ENCODE measurements around the gene EIF5.

Gene EIF5

DNA sequence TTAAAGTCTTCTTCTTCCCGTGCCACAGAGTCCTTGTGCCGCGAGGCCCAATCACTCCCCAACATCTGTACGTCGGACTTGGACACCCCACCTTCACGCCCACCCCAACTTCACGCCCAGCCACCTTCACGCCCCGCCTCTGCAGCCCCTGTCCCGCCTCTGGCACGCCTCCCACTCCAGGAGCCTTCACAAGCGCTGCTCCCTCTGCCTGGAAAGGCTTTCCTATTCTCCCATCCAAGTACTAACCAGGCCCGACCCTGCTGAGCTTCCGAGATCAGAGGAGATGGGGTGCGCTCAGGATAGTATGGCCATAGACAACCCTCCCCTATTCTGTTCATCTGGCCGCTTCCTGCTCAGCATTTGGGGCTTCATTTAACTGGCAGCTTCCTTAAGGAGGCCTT lies 17.3 kb upstream of the EIF5 start:
- no peak overlapping the region for H3K4me3 ChIP-seq
- H3K27ac ChIP-seq: no peak overlapping the region
- TF ChIP-seq, protein P1, sequence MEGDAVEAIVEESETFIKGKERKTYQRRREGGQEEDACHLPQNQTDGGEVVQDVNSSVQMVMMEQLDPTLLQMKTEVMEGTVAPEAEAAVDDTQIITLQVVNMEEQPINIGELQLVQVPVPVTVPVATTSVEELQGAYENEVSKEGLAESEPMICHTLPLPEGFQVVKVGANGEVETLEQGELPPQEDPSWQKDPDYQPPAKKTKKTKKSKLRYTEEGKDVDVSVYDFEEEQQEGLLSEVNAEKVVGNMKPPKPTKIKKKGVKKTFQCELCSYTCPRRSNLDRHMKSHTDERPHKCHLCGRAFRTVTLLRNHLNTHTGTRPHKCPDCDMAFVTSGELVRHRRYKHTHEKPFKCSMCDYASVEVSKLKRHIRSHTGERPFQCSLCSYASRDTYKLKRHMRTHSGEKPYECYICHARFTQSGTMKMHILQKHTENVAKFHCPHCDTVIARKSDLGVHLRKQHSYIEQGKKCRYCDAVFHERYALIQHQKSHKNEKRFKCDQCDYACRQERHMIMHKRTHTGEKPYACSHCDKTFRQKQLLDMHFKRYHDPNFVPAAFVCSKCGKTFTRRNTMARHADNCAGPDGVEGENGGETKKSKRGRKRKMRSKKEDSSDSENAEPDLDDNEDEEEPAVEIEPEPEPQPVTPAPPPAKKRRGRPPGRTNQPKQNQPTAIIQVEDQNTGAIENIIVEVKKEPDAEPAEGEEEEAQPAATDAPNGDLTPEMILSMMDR (IDR thresholded peaks at IDR 0.05): no peak
- no peak for DNase-seq (ENCODE audit: low spot score)

DNA sequence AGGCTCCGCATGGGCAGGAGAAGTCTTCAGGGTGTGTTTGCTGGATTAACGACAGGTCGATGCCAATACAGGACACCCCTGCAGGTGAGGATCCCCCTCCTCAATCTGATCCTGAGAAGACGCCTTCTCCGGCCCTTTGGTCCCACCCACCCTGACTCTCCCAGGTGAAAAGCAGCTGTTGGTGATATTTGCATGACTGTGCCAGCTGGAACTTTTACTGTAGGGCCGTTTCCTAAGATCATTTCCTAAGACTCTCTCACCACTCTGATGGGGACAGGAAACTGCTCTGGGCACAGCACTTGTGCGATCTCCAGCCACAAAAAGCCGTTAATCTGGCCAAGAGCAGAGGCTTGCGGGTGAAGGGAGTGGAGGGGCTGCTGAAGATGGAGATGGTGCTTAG lies 16.8 kb upstream of the EIF5 start:
- TF ChIP-seq, protein P1 (IDR thresholded peaks at IDR 0.05): no peak
- DNase-seq (ENCODE audit: low spot score): no peak
- H3K27ac ChIP-seq: no peak overlapping the region
- no peak overlapping the region for H3K4me3 ChIP-seq

DNA sequence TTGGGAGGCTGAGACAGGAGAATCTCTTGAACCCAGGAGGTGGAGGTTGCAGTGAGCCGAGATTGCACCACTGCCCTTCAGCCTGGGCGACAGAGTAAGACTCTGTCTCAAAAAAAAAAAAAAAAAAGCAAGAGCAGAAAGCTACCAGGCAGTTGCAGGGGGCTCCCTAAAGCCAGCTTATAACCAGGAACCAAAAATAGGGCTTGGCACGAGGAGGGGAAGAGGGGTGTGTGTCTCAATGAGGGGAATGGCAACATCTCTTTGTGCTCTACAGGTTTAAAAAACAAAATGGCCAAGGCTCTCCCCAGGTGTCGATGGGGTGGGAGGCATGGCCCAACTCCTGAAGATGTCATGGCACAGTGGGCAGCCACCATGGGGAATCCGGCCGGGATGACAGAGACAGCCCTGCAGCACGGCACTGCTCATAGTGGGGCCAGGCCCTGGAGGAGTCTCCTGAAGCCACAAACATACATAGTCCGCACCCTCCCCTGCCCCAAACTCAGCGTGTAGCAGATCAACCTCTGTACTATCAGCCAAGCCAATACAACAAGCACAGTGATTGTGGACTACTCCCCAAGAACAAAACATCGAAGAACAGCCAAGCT lies 16.0 kb upstream of the EIF5 start:
- TF ChIP-seq, protein P1 (IDR thresholded peaks at IDR 0.05): no peak
- Histone ChIP-seq H3K4me3 (no peak overlapping the region), H3K27ac (no peak overlapping the region)
- no peak for DNase-seq (ENCODE audit: low spot score)

DNA sequence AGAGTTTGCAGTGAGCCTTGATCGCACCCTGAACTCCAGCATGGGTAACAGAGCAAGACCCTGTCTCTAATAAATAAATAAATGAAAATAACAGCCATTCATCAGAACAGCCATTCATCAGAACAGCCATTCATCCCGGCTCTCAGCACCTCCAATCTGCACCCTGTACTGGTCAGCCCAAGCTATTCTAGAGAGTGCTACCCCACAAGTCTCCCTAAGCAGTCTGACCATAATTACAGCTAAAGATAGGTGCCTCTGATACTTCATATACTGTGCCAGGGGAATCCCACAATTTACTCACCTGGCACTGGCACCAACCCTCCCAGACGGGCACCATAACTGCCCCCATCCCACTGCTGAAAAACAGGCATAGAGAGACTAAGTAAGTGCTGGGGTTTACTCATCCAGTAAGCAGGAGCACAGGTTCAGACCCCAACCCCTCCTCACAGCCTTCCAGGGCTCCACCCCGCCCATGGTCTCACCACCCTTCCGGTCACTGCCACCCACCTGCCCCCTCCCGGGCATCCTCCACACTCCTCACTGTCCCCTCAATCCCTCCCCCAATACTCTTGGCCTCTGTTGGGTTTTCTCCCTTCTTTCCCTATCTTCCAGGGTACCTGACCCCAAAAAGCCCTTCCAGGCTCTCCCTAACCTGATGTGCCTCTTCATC lies 15.2 kb upstream of the EIF5 start:
- TF ChIP-seq, protein P1 (IDR thresholded peaks at IDR 0.05): no peak
- Histone ChIP-seq H3K27ac (no peak overlapping the region), H3K4me3 (no peak overlapping the region)
- DNase-seq (ENCODE audit: low spot score): no peak

DNA sequence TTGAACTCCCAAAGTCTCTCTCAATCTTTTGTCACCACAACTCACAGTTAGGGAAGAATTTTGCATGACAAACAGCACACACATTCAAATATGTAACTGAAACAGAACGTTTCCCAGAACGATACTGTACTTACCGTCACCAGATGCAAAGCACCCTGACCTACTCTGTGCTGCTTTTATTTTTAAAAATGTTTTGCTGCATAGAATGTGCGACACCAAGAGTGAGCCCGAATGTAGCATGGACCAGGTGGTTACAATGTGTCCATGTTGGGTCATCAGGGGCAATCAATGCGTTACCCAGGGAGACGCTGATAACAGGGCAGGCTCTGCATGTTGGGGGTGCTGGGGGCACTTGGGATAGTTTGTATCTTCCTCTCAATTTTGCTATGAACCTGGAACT lies 14.6 kb upstream of the EIF5 start:
- TF ChIP-seq, protein P1 (IDR thresholded peaks at IDR 0.05): no peak
- no peak overlapping the region for H3K27ac ChIP-seq
- no peak for DNase-seq (ENCODE audit: low spot score)
- H3K4me3 ChIP-seq: no peak overlapping the region

DNA sequence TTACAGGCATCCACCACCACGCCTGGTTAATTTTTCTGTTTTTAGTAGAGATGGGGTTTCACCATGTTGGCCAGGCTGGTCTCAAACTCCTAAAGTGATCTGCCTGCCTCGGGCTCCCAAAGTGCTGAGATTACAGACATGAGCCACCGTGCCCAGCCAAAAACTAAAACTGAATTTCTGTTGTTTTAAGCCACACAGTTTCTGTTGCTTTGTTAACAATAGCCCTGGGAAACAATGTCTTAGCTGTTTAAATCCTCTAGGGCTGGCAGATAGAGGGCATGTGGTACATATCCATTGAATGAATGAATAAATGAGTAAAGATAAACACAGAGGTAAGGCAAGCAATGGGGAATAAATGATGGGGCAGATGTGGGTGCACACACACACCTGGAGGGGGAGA lies 8.0 kb upstream of the EIF5 start:
- TF ChIP-seq, protein P1 (IDR thresholded peaks at IDR 0.05): no peak
- H3K27ac ChIP-seq: no peak overlapping the region
- no peak overlapping the region for H3K4me3 ChIP-seq
- no peak for DNase-seq (ENCODE audit: low spot score)

DNA sequence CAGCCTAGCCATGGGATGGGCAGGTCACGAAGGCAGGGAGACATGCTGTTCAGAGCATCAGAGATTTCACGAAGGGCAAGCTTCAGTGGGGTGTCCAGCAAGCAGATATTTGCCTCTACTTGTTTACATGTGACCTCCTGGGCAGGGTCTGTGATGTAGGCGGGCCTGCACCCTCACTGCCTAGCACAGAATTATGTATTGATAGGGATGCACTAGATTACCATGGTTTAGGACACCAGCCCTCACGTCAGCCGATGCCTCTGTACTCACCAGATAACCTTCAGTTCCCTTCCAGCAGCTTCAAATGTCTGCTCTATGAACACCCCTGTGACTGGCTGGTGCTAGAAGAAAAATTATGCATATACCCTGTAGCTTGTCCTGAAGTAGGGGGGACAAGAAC lies 5.1 kb upstream of the EIF5 start:
- Histone ChIP-seq H3K27ac (no peak overlapping the region), H3K4me3 (no peak overlapping the region)
- TF ChIP-seq, protein P1 (IDR thresholded peaks at IDR 0.05): no peak
- no peak for DNase-seq (ENCODE audit: low spot score)
